GM21447 (cell line): ENCODE measurements around the gene AP1B1.

Source experiments
- ATAC-seq: cut with Tn5 transposase; IDR thresholded peaks from one replicate; pipeline ENCODE4 v1.9.1; 2021; ENCODE audit not compliant: unreplicated experiment

AP1B1 gene

DNA sequence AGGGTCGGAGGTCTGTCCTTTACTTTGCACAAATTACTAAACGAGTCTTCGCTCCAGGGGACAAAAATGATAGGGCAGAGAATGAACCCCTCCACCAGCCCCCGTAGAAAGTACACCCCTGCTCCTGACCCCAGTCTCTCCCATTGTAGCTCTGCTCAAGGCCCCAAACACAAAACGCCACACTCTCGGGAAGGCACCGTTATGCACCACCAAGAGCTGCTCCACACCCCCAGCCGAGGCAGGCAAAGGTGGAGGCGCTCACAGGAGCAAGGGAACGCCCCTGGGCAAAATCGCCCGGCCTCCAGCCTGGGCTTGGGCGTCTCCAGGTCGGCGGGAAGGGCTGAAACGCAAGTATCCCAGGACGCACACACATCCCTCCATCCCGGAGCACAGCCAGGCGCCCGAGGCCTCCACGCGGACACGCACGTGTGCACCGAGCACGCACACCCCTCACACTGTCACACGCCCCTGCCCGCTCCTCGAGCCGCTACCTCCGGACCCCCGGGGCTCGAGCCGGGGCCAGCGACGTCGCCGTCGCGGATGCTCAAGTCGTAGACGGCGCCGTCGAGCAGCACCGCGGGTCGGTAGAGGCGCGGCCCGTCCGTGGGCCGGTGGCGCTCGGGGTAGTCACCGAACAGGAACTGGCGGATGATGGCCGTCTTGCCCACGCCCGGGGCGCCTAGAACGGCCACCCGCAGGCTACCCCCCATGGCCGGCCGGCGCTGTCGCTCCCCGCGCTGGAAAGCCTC lies 73.7 kb downstream of the AP1B1 start:
- ATAC-seq = no peak

DNA sequence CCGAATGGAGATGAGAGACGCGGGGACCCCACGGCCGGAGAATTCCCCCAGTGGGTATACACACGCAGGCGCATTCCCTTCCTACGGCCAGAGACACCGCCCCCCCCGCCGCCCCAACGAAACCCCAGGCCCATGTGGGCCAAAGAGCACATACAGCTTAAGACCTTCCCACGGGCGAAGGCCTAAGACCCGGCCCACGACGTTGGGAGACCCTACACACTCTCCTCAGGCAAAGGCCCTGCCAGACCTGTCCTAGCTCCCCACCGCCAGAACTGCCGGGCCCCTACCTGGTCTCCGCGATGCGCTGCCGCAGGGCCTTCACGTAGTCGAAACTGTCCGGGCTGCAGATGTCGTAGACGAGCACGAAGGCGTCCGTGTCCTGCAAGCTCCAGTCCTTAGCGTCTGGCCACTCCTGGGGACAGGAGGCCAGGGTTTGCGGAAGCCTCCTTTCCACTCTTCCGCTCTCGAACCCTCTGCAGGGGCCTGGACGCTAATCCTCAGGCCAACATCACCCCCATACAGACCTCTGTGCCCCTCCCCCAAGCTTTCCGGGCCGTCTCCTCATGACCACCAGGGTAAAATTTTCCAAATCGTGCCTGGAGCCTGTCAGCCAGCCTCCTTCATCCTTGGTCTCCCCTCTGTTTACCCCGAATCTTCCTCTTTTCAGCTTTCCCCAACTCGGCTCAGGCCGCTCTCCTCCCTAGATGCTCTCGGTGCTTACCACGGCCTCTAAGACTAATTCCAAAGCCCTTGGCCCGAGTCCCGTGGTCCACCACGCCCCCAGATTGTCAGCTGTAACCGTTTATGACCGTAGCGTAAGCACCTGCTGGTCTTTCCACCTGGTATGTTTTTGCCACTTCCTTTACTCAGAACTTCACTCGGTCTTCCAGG lies 74.5 kb downstream of the AP1B1 start:
- ATAC-seq = no peak

GRCh38 chr22:29313126-29313575 lies 75.2 kb downstream of the AP1B1 start:
- ATAC-seq = no peak

GRCh38 chr22:29312218-29313125 lies 75.9 kb downstream of the AP1B1 start:
- ATAC-seq = no peak

GRCh38 chr22:29311464-29312217 lies 76.7 kb downstream of the AP1B1 start:
- no peak for ATAC-seq

DNA sequence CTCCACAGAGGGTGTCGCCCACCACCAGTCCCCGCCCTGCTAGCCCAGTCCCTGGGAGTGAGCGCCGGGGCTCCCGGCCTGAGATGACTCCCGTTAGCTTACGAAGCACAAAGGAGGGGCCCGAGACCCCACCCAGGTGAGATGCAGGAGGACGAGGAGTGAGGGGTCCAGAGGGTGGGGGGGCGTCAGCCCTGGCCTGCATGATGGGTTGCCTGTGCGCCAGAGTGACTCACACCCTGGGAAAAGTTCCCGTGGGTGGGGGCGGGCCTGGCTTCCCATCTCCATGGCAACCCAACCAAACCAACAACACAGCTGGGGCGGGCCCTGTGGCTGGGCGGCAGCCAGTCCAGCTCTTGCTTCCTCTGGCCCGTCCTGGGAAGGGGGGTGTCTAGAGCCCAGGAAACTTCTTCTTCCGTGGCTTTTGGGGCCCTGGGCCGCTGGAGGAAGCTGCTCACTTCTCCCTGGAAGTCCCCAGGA lies 77.5 kb downstream of the AP1B1 start:
- ATAC-seq = no peak

GRCh38 chr22:29310065-29310862 lies 78.1 kb downstream of the AP1B1 start:
- ATAC-seq = no peak

- no peak for ATAC-seq
These were observed 78.9 kb downstream of the AP1B1 start for GRCh38 chr22:29309332-29310064.

DNA sequence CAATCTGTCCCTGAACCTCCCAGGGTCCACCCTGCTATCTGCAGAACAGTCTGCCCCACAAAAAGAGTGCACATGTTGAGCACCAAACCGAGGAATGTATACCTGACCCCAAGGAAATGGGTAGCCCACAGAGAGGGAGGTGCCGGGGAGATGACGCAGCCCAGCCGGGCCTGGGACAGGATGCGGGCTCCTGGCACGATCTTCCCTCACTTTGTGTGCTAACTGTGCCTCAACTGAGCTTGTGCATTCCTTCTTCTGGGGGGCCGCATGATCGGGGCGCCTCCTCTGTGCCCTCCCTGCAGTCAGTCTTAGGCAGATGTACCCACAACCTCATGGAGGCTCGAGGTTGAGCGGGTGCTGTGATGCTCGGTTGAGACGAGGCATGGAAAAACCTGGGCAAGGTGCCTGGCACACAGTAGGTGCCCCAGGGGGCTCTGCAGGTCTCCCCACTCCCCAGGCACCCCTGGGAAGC lies 79.5 kb downstream of the AP1B1 start:
- ATAC-seq = no peak

- no peak for ATAC-seq
These were observed 80.1 kb downstream of the AP1B1 start for GRCh38 chr22:29308148-29308790.

- ATAC-seq = no peak
These were observed 80.7 kb downstream of the AP1B1 start for GRCh38 chr22:29307596-29308147.

- no peak for ATAC-seq
These were observed 81.4 kb downstream of the AP1B1 start for GRCh38 chr22:29306835-29307595.

GRCh38 chr22:29306175-29306834 lies 82.1 kb downstream of the AP1B1 start, which contains the start of gene GAS2L1:
Gene GAS2L1 (plus strand): TSS chr22:29306650. CDS start chr22:29308106, 1,456 bp downstream.
- ATAC-seq = no peak

- ATAC-seq = no peak
These were observed 82.6 kb downstream of the AP1B1 start for GRCh38 chr22:29305836-29306174.

- ATAC-seq = no peak
These were observed 85.5 kb downstream of the AP1B1 start for GRCh38 chr22:29302681-29303465.

DNA sequence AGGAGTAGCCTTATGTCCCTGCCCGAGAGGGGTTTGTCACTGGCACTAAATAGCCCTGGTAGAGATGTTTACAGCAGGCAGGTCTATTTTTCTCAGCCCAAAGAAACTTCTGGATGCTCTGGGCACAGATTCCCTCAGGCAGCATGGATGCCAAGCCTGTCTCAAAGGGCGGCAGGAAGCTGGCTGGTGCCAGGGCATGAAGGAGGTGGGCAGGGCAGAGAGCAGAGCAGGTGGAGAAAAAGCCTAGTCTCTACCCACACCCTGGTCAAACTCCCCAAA lies 86.0 kb downstream of the AP1B1 start:
- ATAC-seq = no peak
